ENCODE data around the gene CCDC134. TPM values are rescaled to one million over a fixed set of nuclear protein-coding genes. Genes with fewer than 3 reads are reported as not detected.
A peak's percentile ranks its signal among the peaks of the same experiment; 100 is the strongest.

CCDC134 gene
- total RNA-seq, 1 donor: 8.1 TPM

GRCh38 chr22:41827671-41828070, 27.2 kb downstream of the CCDC134 start:
- no peak for DNase-seq (ENCODE audit: low read depth)
- no peak overlapping the region for H3K4me3 ChIP-seq (ENCODE audit: low read depth, low read length)
- TF ChIP-seq CTCF (IDR thresholded peaks at IDR 0.05; ENCODE audit: insufficient read depth, low read length): no peak

DNA sequence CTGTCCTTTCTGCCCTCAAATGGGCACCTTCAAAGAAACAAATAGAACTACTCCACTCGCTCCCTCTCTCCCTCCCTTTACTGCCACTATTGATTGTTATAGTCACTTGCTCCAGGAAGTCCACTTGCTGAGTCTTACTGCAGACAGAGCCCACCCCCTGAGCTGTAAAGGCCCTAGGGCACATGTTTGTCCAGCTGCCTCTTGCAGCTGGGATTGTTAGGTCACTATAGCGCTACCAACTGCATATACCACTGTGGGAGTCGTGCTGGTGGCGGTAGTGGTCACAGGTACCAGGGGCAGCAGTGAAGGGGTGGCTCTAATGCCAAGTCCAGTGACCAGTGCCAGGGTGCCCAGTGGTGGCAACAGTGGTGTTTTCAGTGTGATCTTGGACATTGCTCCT, 28.0 kb downstream of the CCDC134 start:
- no peak overlapping the region for H3K4me3 ChIP-seq (ENCODE audit: low read depth, low read length)
- TF ChIP-seq CTCF (IDR thresholded peaks at IDR 0.05; ENCODE audit: insufficient read depth, low read length): no peak
- DNase-seq (ENCODE audit: low read depth): no peak

GRCh38 chr22:41830174-41830573, 29.7 kb downstream of the CCDC134 start:
- no peak overlapping the region for H3K4me3 ChIP-seq (ENCODE audit: low read depth, low read length)
- TF ChIP-seq CTCF (IDR thresholded peaks at IDR 0.05; ENCODE audit: insufficient read depth, low read length): no peak
- DNase-seq (ENCODE audit: low read depth): no peak

DNA sequence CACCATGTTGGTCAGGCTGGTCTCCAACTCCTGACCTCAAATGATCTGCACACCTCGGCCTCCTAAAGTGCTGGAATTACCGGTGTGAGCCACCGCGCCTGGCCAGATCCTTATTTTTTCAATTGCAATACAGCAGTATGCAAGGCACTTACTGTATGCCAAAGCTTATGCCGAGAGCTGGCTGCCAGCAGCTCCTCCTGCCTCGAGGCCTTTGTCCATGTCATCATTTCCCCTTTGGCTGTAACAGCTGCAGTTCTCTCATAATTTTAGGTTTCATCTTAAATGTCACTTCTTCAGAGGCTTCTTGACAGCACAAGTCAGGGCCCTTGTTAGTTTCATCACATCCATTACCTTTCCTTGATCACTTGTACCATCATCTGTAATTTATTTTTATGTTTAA, 30.9 kb downstream of the CCDC134 start:
- peak; percentile 50 for DNase-seq (ENCODE audit: low read depth)
- TF ChIP-seq CTCF (IDR thresholded peaks at IDR 0.05; ENCODE audit: insufficient read depth, low read length): no peak

DNA sequence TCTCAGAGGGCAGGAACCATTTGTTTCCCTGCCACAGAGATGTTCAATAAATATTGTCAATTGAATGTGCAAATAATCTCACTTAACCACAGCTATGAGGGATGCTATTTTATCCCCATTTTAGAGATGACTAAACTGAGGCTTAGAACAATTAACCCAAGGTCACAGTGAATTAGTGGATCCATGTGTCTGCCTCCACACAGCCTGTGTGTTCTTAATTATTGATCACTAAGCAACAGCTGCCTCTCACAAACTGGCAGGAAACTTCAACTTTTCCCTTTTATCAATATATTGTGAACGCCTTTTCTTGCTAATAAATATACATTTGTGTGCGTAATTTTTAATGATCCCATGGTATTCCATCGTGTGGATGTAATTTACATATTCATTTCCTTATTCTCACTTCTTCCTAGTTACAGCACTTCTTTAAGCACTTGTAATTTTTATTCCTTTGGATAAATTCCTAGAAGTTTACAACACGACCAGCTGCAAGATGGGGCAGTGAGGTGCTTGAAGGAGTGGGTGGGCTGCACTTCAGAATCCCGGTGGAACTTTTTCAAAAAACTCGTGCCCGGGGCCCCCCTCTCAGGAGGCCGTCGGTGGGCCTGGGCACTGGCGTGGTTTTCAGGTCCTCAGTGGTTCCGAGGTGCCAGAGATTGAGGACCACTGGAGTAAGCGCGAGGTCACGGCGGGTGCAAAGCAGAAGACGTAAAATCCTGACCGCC, 31.5 kb downstream of the CCDC134 start:
- H3K4me3 ChIP-seq (ENCODE audit: low read depth, low read length): peak overlapping the region; percentile 66
- peak; percentile 36 for DNase-seq (ENCODE audit: low read depth)
- TF ChIP-seq CTCF (IDR thresholded peaks at IDR 0.05; ENCODE audit: insufficient read depth, low read length): no peak

More for the DNA sequence above, 30.9 kb downstream of the CCDC134 start:
- no peak overlapping the region for H3K4me3 ChIP-seq (ENCODE audit: low read depth, low read length)

GRCh38 chr22:41832553-41833368, 32.3 kb downstream of the CCDC134 start, which contains the start of gene SREBF2:
SREBF2 (plus strand) TSS chr22:41833105; CDS start chr22:41833271, 166 bp downstream.
- peak; percentile 99 for DNase-seq (ENCODE audit: low read depth)
- peak within 1 kb of the TSS; percentile 84 for H3K4me3 ChIP-seq (ENCODE audit: low read depth, low read length)
- TF ChIP-seq CTCF (IDR thresholded peaks at IDR 0.05; ENCODE audit: insufficient read depth, low read length): no peak
